IMR-90 (cell line): ENCODE data around the gene VPS8. TPM values are rescaled to one million over a fixed set of nuclear protein-coding genes. Genes with fewer than 3 reads are reported as not detected.

Experiments used
- ATAC-seq: fragments of 200-7000 bp; cut with Tn5 transposase; 2 replicates; pipeline ENCODE4 v1.9.1; 2020; ENCODE audit warnings: low read depth, mild to moderate bottlenecking, moderate library complexity
- BruUV-seq: library from RNA; stranded (reverse); fragments of 400-500 nt; replicated peaks from 2 replicates; lab custom pipeline; 2021; lab: Mats Ljungman, UMichigan
- CTCF ChIA-PET: fragments of 300-600 bp; formaldehyde crosslinking; extraction: SDS; loops from one replicate; lab custom pipeline; 2021; ENCODE audit warnings: antibody characterized with exemption; lab: Yijun Ruan, JAX
- POLR2A ChIA-PET: fragments of 300-600 bp; sonication (Branson Sonifier 250); formaldehyde crosslinking; loops from one replicate; lab custom pipeline; 2022; ENCODE audit warnings: antibody characterized with exemption; ENCODE audit not compliant: unreplicated experiment; lab: Charles Lee
- DNase-seq: peaks from one replicate; pipeline ENCODE4 v3.0.0; 2013
- H2AFZ ChIP-seq: replicated peaks from 2 replicates; pipeline ENCODE3; 2013; ENCODE audit warnings: low read length, mild to moderate bottlenecking; ENCODE audit not compliant: poor library complexity
- H2AK5ac ChIP-seq: 2 replicates; pipeline ENCODE4 v1.6.1; 2013; ENCODE audit warnings: low read depth, low read length, inconsistent platforms
- H2AK9ac ChIP-seq: replicated peaks from 2 replicates; pipeline ENCODE3; 2013; ENCODE audit warnings: mild to moderate bottlenecking, low read depth, low read length, moderate library complexity; ENCODE audit not compliant: poor library complexity
- H2BK120ac ChIP-seq: 2 replicates; pipeline ENCODE4 v1.6.1; 2013; ENCODE audit warnings: low read depth, low read length, inconsistent platforms
- H2BK15ac ChIP-seq: 3 replicates; pipeline ENCODE4 v1.6.1; 2013; ENCODE audit warnings: low read depth, low read length, inconsistent platforms
- H2BK20ac ChIP-seq: 2 replicates; pipeline ENCODE4 v1.6.1; 2013; ENCODE audit warnings: low read depth, mild to moderate bottlenecking, inconsistent platforms, low read length, moderate library complexity
- H2BK5ac ChIP-seq: 2 replicates; pipeline ENCODE4 v1.6.1; 2013; ENCODE audit warnings: mild to moderate bottlenecking, low read depth, low read length, inconsistent platforms; ENCODE audit not compliant: poor library complexity, severe bottlenecking
- H3K14ac ChIP-seq: replicated peaks from 2 replicates; pipeline ENCODE4 v1.6.1; 2013; ENCODE audit warnings: low read depth, low read length, inconsistent platforms
- H3K18ac ChIP-seq: 2 replicates; pipeline ENCODE4 v1.6.1; 2013; ENCODE audit warnings: low read depth, low read length, control low read depth
- H3K23ac ChIP-seq: 2 replicates; pipeline ENCODE4 v1.6.1; 2013; ENCODE audit warnings: low read depth, low read length, inconsistent platforms
- H3K27ac ChIP-seq: 2 replicates; pipeline ENCODE4 v1.5.1; 2013; ENCODE audit warnings: mild to moderate bottlenecking, control low read depth, low read length; ENCODE audit not compliant: insufficient read depth
- H3K27me3 ChIP-seq: 2 replicates; pipeline ENCODE4 v1.6.1; 2013; ENCODE audit warnings: low read length; ENCODE audit not compliant: control insufficient read depth, insufficient read depth
- H3K36me3 ChIP-seq: 2 replicates; pipeline ENCODE4 v1.6.1; 2013; ENCODE audit warnings: low read length, mixed read lengths; ENCODE audit not compliant: control insufficient read depth, insufficient read depth
- H3K4ac ChIP-seq: 2 replicates; pipeline ENCODE4 v1.6.1; 2013; ENCODE audit warnings: low read depth, low read length, inconsistent platforms
- H3K4me1 ChIP-seq: 2 replicates; pipeline ENCODE4 v1.6.1; 2013; ENCODE audit warnings: low read length, mixed read lengths; ENCODE audit not compliant: control insufficient read depth, insufficient read depth
- H3K4me2 ChIP-seq: 2 replicates; pipeline ENCODE4 v1.6.1; 2013; ENCODE audit warnings: low read depth, mild to moderate bottlenecking, control low read depth, low read length, moderate library complexity
- H3K4me3 ChIP-seq: 2 replicates; pipeline ENCODE4 v1.5.1; 2013; ENCODE audit warnings: low read depth, mild to moderate bottlenecking, control low read depth, low read length, moderate library complexity; ENCODE audit not compliant: insufficient read depth
- H3K56ac ChIP-seq: 2 replicates; pipeline ENCODE4 v1.6.1; 2013; ENCODE audit warnings: low read length, inconsistent platforms; ENCODE audit not compliant: insufficient read depth; ENCODE audit errors: extremely low read depth
- H3K79me1 ChIP-seq, 2 experiments: 2 replicates each; pipeline ENCODE4 v1.6.1; 2013; ENCODE audit warnings: low read length in 2 of 2, inconsistent platforms in 1 of 2, low read depth in 1 of 2
- H3K9ac ChIP-seq: 2 replicates; pipeline ENCODE4 v1.6.1; 2013; ENCODE audit warnings: low read depth, low read length, control low read depth
- H3K9me1 ChIP-seq: 2 replicates; pipeline ENCODE4 v1.6.1; 2013; ENCODE audit warnings: low read length, inconsistent platforms; ENCODE audit not compliant: insufficient read depth
- H3K9me3 ChIP-seq: 2 replicates; pipeline ENCODE4 v1.6.1; 2013; ENCODE audit warnings: low read length; ENCODE audit not compliant: control insufficient read depth, insufficient read depth
- H4K20me1 ChIP-seq: 2 replicates; pipeline ENCODE4 v1.6.1; 2013; ENCODE audit warnings: low read length, inconsistent platforms; ENCODE audit not compliant: insufficient read depth
- H4K5ac ChIP-seq: 2 replicates; pipeline ENCODE4 v1.6.1; 2013; ENCODE audit warnings: mild to moderate bottlenecking, low read depth, low read length, control low read depth
- H4K8ac ChIP-seq, 2 experiments: 2 replicates each; pipeline ENCODE4 v1.6.1; 2013; ENCODE audit warnings: low read depth in 2 of 2, low read length in 2 of 2, control low read depth in 1 of 2, inconsistent platforms in 1 of 2
- H4K91ac ChIP-seq: 2 replicates; pipeline ENCODE4 v1.6.1; 2013; ENCODE audit warnings: low read depth, low read length, inconsistent platforms; ENCODE audit not compliant: insufficient read depth
- CHD1 ChIP-seq: IDR thresholded peaks from 2 replicates; pipeline ENCODE4 v1.6.1; 2012; ENCODE audit warnings: low read depth, low read length, improper control_type of control experiment
- NFE2L2 ChIP-seq: fragments of 150-350 bp; IDR thresholded peaks from 2 replicates; pipeline ENCODE4 v1.6.1; 2016; ENCODE audit warnings: low read depth, mild to moderate bottlenecking, low read length
- RCOR1 ChIP-seq: IDR thresholded peaks from 2 replicates; pipeline ENCODE4 v1.6.1; 2012; ENCODE audit warnings: mild to moderate bottlenecking, low read length, improper control_type of control experiment; ENCODE audit not compliant: insufficient replicate concordance
- WGBS, 2 experiments: methylation state at CpG; one replicate each; pipeline versions ENCODE4 v1.1.5 to v1.1.7; 2013; ENCODE audit warnings: missing lambda C conversion rate in 2 of 2; ENCODE audit not compliant: insufficient read length in 1 of 2; ENCODE audit errors: extremely low coverage in 2 of 2; 5-methylcytosine and 5-hydroxymethylcytosine counted together
- dilution Hi-C: fragments of 300-500 bp; cut with HindIII; formaldehyde crosslinking; loops from one replicate; pipeline ENCODE4 v1.14.3; 2018; ENCODE audit warnings: low sequenced_read_pairs; ENCODE audit not compliant: unreplicated experiment
- in situ Hi-C: fragments of 300-500 bp; cut with MboI; formaldehyde crosslinking; loops from 3 replicates; pipeline ENCODE4 v1.14.3; 2019; ENCODE audit warnings: low sequenced_read_pairs, inconsistent platforms, mixed read lengths
- intact Hi-C: fragments of 100-400 bp; cut with micrococcal nuclease; formaldehyde crosslinking; loops from 2 replicates; pipeline ENCODE4 v1.10.0; 2022
- polyA plus RNA-seq, 3 experiments: library from polyadenylated mRNA; depleted of rRNA; stranded (reverse); fragments of >200 nt; gene quantifications; 2 replicates each; pipeline ENCODE4 v1.2.3, GENCODE V29; 2012; ENCODE audit warnings: low replicate concordance in 1 of 3
- total RNA-seq: library from RNA; depleted of rRNA; stranded (reverse); fragments of >200 nt; gene quantifications from 2 replicates; pipeline ENCODE4 v1.2.3, GENCODE V29; 2012

The VPS8 gene
- total and polyA plus RNA-seq, 2 of the 4 experiments (the other 2 are of a cell fraction): 14.0 to 56.1 TPM

- BruUV-seq: no TSS peak
- H3K9ac ChIP-seq: no peak overlapping the region
- H3K18ac ChIP-seq: no peak overlapping the region
- no peak overlapping the region for H3K23ac ChIP-seq
- ATAC-seq (no peak; the same call in 1 of the 2 replicates), DNase-seq (peak; percentile 10)
- no peak overlapping the region for H2AFZ ChIP-seq
- ChIA-PET POLR2A (no interaction called here), CTCF (interaction anchor here (0.6 kb wide), 1 partner anchor 1008 kb away, joined by 3 read pairs; no protein-coding TSS in a partner anchor)
- H3K14ac ChIP-seq: no peak overlapping the region
- H3K56ac ChIP-seq: no peak overlapping the region
- H4K20me1 ChIP-seq: no peaks in the 10 kb centered on the region
- no peak overlapping the region for H3K4me3 ChIP-seq
- dilution Hi-C loops: no loop called here
- H2BK20ac ChIP-seq: no peak overlapping the region
- no peak overlapping the region for H2AK5ac ChIP-seq
- H2BK120ac ChIP-seq: no peak overlapping the region
- 33% methylated on average over 1 of the region's 1 CpG; no CpG with 5 or more reads in 1 of the 2 experiments for WGBS, 2 experiments
- no peak overlapping the region; a peak in 1 of 4 replicates for H4K8ac ChIP-seq
- no peak overlapping the region for H3K4me2 ChIP-seq
- no peak overlapping the region for H3K4ac ChIP-seq
- H2AK9ac ChIP-seq: no peak overlapping the region
- no peak overlapping the region for H3K27ac ChIP-seq
- no peak overlapping the region for H2BK5ac ChIP-seq
- H3K36me3 ChIP-seq: 0 out of 2 replicates have a peak, but pooled peaks cover 1% of the 10 kb centered on the region
- H4K91ac ChIP-seq: no peak overlapping the region
- no peaks in the 10 kb centered on the region; a peak in 1 of 4 replicates for H3K79me1 ChIP-seq
- H3K9me3 ChIP-seq: no peaks in the 10 kb centered on the region
- H2BK15ac ChIP-seq: no peak overlapping the region
- intact Hi-C loops: no loop called here
- in situ Hi-C loops: no loop called here
- no peak overlapping the region for H4K5ac ChIP-seq
- no peak for TF ChIP-seq NFE2L2
- no peak for TF ChIP-seq CHD1
- no peak for TF ChIP-seq RCOR1
- H3K27me3 ChIP-seq: no peaks in the 10 kb centered on the region
- H3K4me1 ChIP-seq: peaks cover 1% of the 10 kb centered on the region; the same call in 1 of the 2 replicates
- H3K9me1 ChIP-seq: 0 out of 2 replicates have a peak, but pooled peaks cover 3% of the 10 kb centered on the region
Observed at GRCh38 chr3:184842433-184842832, 30.5 kb downstream of the VPS8 start.
